Sigmoid colon (tissue), 4 donors: ENCODE results near the gene RAB43.
"Not testable (repeated sequence)": the region's sequence is repeated elsewhere in the genome, so short reads cannot be mapped to it uniquely, and the experiment has no call there.

Source experiments
- EP300 ChIP-seq, 4 donors: sonication (generic); formaldehyde crosslinking; IDR thresholded peaks; one replicate each; pipeline ENCODE4 v1.6.1; 2017; ENCODE audit warnings: antibody characterized with exemption in 4 of 4
- POLR2A ChIP-seq, 2 donors: fragments of 450-650 bp; IDR thresholded peaks; one replicate each; pipeline ENCODE4 v1.6.1; 2016; ENCODE audit warnings: antibody characterized with exemption in 2 of 2, mild to moderate bottlenecking in 2 of 2, moderate library complexity in 2 of 2
- POLR2AphosphoS5 ChIP-seq, 4 donors: sonication (generic); formaldehyde crosslinking; IDR thresholded peaks; one replicate each; pipeline ENCODE4 v1.6.1; 2017; ENCODE audit warnings: antibody characterized with exemption in 4 of 4
- TF ChIP-seq, protein P1 (sequence below), 4 experiments: fragments of 450-650 bp in 3 of 4; fragments of 200-600 bp in 1 of 4; IDR thresholded peaks; one replicate each; pipeline ENCODE4 v1.5.1; 2016 to 2019; ENCODE audit warnings: antibody characterized with exemption in 4 of 4, mild to moderate bottlenecking in 3 of 4, moderate library complexity in 2 of 4

- TF ChIP-seq, protein P1, sequence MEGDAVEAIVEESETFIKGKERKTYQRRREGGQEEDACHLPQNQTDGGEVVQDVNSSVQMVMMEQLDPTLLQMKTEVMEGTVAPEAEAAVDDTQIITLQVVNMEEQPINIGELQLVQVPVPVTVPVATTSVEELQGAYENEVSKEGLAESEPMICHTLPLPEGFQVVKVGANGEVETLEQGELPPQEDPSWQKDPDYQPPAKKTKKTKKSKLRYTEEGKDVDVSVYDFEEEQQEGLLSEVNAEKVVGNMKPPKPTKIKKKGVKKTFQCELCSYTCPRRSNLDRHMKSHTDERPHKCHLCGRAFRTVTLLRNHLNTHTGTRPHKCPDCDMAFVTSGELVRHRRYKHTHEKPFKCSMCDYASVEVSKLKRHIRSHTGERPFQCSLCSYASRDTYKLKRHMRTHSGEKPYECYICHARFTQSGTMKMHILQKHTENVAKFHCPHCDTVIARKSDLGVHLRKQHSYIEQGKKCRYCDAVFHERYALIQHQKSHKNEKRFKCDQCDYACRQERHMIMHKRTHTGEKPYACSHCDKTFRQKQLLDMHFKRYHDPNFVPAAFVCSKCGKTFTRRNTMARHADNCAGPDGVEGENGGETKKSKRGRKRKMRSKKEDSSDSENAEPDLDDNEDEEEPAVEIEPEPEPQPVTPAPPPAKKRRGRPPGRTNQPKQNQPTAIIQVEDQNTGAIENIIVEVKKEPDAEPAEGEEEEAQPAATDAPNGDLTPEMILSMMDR (IDR thresholded peaks at IDR 0.05), result not testable (repeated sequence)
- not testable (repeated sequence) for TF ChIP-seq POLR2AphosphoS5, EP300, POLR2A (IDR thresholded peaks at IDR 0.05)
Observed at GRCh38 chr3:129087904-129088303, 33.7 kb downstream of the RAB43 start.
